Astrocyte (in vitro differentiated cells and primary cell): Measurements from ENCODE around the gene COP1. TPM values are rescaled to one million over a fixed set of nuclear protein-coding genes. Genes with fewer than 3 reads are reported as not detected.
A peak's percentile ranks its signal among the peaks of the same experiment; 100 is the strongest.

ENCODE experiments used
- DNase-seq: peaks from one replicate; pipeline ENCODE4 v3.0.0-alpha.2; 2010; ENCODE audit warnings: low read depth
- FAIRE-seq: peaks from 2 replicates; lab custom pipeline; 2011; peaks lifted over from hg19 to GRCh38; lab: Jason Lieb, UNC
- H2AFZ ChIP-seq: 2 replicates; pipeline ENCODE4 v1.6.0; 2012; ENCODE audit warnings: low read depth, low read length, inconsistent platforms
- H3K27ac ChIP-seq: 2 replicates; pipeline ENCODE4 v1.5.1; 2011; ENCODE audit warnings: low read depth, low read length, inconsistent platforms
- H3K27me3 ChIP-seq: 2 replicates; pipeline ENCODE4 v1.6.0; 2011; ENCODE audit warnings: low read length, inconsistent platforms; ENCODE audit not compliant: insufficient read depth
- H3K36me3 ChIP-seq: 2 replicates; pipeline ENCODE4 v1.5.1; 2011; ENCODE audit warnings: low read length, inconsistent platforms; ENCODE audit not compliant: insufficient read depth
- H3K4me1 ChIP-seq: 2 replicates; pipeline ENCODE4 v1.5.1; 2011; ENCODE audit warnings: low read length, inconsistent platforms; ENCODE audit not compliant: insufficient read depth
- H3K4me2 ChIP-seq: 2 replicates; pipeline ENCODE4 v1.6.0; 2012; ENCODE audit warnings: low read length, inconsistent platforms
- H3K4me3 ChIP-seq: 2 replicates; pipeline ENCODE4 v1.5.1; 2011; ENCODE audit warnings: low read depth, mild to moderate bottlenecking, low read length, inconsistent platforms; ENCODE audit not compliant: insufficient read depth
- H3K79me2 ChIP-seq: 2 replicates; pipeline ENCODE4 v1.6.0; 2012; ENCODE audit warnings: mild to moderate bottlenecking, low read length, inconsistent platforms; ENCODE audit not compliant: insufficient read depth
- H3K9ac ChIP-seq: 2 replicates; pipeline ENCODE4 v1.6.0; 2012; ENCODE audit warnings: mild to moderate bottlenecking, low read length, inconsistent platforms
- H3K9me3 ChIP-seq: 2 replicates; pipeline ENCODE4 v1.5.1; 2012; ENCODE audit warnings: low read depth, mild to moderate bottlenecking, low read length, inconsistent platforms; ENCODE audit not compliant: insufficient read depth
- H4K20me1 ChIP-seq: 2 replicates; pipeline ENCODE4 v1.6.0; 2012; ENCODE audit warnings: low read length, inconsistent platforms; ENCODE audit not compliant: insufficient read depth
- H3K27ac Mint-ChIP-seq: one replicate; pipeline ENCODE4 v1.8.0; 2021; ENCODE audit warnings: mild to moderate bottlenecking, mixed read lengths; ENCODE audit not compliant: unreplicated experiment
- H3K27me3 Mint-ChIP-seq: one replicate; pipeline ENCODE4 v1.8.0; 2021; ENCODE audit warnings: low read depth, mixed read lengths; ENCODE audit not compliant: unreplicated experiment
- H3K36me3 Mint-ChIP-seq: one replicate; pipeline ENCODE4 v1.8.0; 2021; ENCODE audit warnings: low read depth, mixed read lengths; ENCODE audit not compliant: unreplicated experiment
- H3K4me1 Mint-ChIP-seq: one replicate; pipeline ENCODE4 v1.8.0; 2021; ENCODE audit warnings: low read depth, mixed read lengths; ENCODE audit not compliant: unreplicated experiment
- H3K4me3 Mint-ChIP-seq: one replicate; pipeline ENCODE4 v1.8.0; 2021; ENCODE audit warnings: mild to moderate bottlenecking, moderate library complexity, mixed read lengths; ENCODE audit not compliant: unreplicated experiment
- H3K9me3 Mint-ChIP-seq: one replicate; pipeline ENCODE4 v1.8.0; 2021; ENCODE audit warnings: mild to moderate bottlenecking, mixed read lengths; ENCODE audit not compliant: unreplicated experiment
- CTCF ChIP-seq: IDR thresholded peaks from 2 replicates; pipeline ENCODE4 v1.5.1; 2011; ENCODE audit warnings: low read depth, mild to moderate bottlenecking, inconsistent platforms, low read length, moderate library complexity; ENCODE audit not compliant: insufficient read depth
- EZH2 ChIP-seq: IDR thresholded peaks from 2 replicates; pipeline ENCODE4 v1.6.1; 2012; ENCODE audit warnings: mild to moderate bottlenecking, low read length, inconsistent platforms; ENCODE audit not compliant: insufficient read depth
- total RNA-seq: library from RNA; stranded (reverse); gene quantifications from 2 replicates; pipeline ENCODE4 v1.2.1, GENCODE V29; 2021

COP1 gene
- total RNA-seq, 1 donor from 2014 or later, result 45.9 TPM

- Mint-ChIP-seq H3K27ac (no peak overlapping the region), H3K4me3 (no peak overlapping the region), H3K27me3 (no peaks in the 10 kb centered on the region), H3K9me3 (no peaks in the 10 kb centered on the region), H3K36me3 (no peaks in the 10 kb centered on the region), H3K4me1 (no peaks in the 10 kb centered on the region)
- H3K27ac ChIP-seq, result no peak overlapping the region
- no peak for TF ChIP-seq CTCF
- TF ChIP-seq EZH2, result no peak
- no peak overlapping the region for H3K4me2 ChIP-seq
- DNase-seq, result no peak
- no peak overlapping the region for H2AFZ ChIP-seq
- no peaks in the 10 kb centered on the region for H3K79me2 ChIP-seq
- H3K36me3 ChIP-seq, result no peaks in the 10 kb centered on the region
- no peak overlapping the region for H3K4me3 ChIP-seq
- H3K4me1 ChIP-seq, result no peaks in the 10 kb centered on the region
- H3K9ac ChIP-seq, result no peak overlapping the region
- no peaks in the 10 kb centered on the region for H4K20me1 ChIP-seq
- FAIRE-seq, result no peak
- H3K27me3 ChIP-seq, result no peaks in the 10 kb centered on the region
- H3K9me3 ChIP-seq, result no peaks in the 10 kb centered on the region
Observed at GRCh38 chr1:176216031-176216430, 8.9 kb upstream of the COP1 start.

- no peak overlapping the region for H3K4me3 Mint-ChIP-seq
- no peak overlapping the region for H3K27ac ChIP-seq
- H3K9me3 ChIP-seq, result no peaks in the 10 kb centered on the region
- no peaks in the 10 kb centered on the region for H3K4me1 Mint-ChIP-seq
- no peaks in the 10 kb centered on the region for H4K20me1 ChIP-seq
- H3K4me2 ChIP-seq, result no peak overlapping the region
- no peaks in the 10 kb centered on the region for H3K9me3 Mint-ChIP-seq
- peaks cover under 1% of the 10 kb centered on the region for H3K79me2 ChIP-seq
- no peak overlapping the region for H3K9ac ChIP-seq
- FAIRE-seq (no peak), DNase-seq (no peak)
- H3K27me3 Mint-ChIP-seq, result no peaks in the 10 kb centered on the region
- no peaks in the 10 kb centered on the region for H3K27me3 ChIP-seq
- H3K36me3 ChIP-seq, result no peaks in the 10 kb centered on the region
- TF ChIP-seq CTCF, result no peak
- no peak for TF ChIP-seq EZH2
- no peaks in the 10 kb centered on the region for H3K36me3 Mint-ChIP-seq
- H3K27ac Mint-ChIP-seq, result no peak overlapping the region
- H2AFZ ChIP-seq, result no peak overlapping the region
- H3K4me1 ChIP-seq, result no peaks in the 10 kb centered on the region
- H3K4me3 ChIP-seq, result no peak overlapping the region
Observed at GRCh38 chr1:176211396-176212165, 4.5 kb upstream of the COP1 start.

GRCh38 chr1:176208034-176208433 lies 948 bp upstream of the COP1 start:
- H3K36me3 ChIP-seq, result no peaks in the 10 kb centered on the region
- Mint-ChIP-seq H3K27me3 (no peaks in the 10 kb centered on the region), H3K9me3 (no peaks in the 10 kb centered on the region), H3K4me3 (peak overlapping the region; percentile 96), H3K27ac (peak overlapping the region; percentile 95), H3K36me3 (no peaks in the 10 kb centered on the region), H3K4me1 (peaks cover 13% of the 10 kb centered on the region)
- H4K20me1 ChIP-seq, result peaks cover 27% of the 10 kb centered on the region
- TF ChIP-seq CTCF (no peak), EZH2 (no peak)
- peak overlapping the region; percentile 93 for H3K4me3 ChIP-seq
- DNase-seq (no peak), FAIRE-seq (no peak)
- peak overlapping the region; percentile 82 for H3K27ac ChIP-seq
- no peaks in the 10 kb centered on the region for H3K9me3 ChIP-seq
- peaks cover 14% of the 10 kb centered on the region for H3K4me1 ChIP-seq
- peaks cover 35% of the 10 kb centered on the region for H3K79me2 ChIP-seq
- H3K4me2 ChIP-seq, result peak overlapping the region; percentile 99
- peak overlapping the region; percentile 93 for H2AFZ ChIP-seq
- peak overlapping the region; percentile 94 for H3K9ac ChIP-seq
- H3K27me3 ChIP-seq, result no peaks in the 10 kb centered on the region
